KOPT-K1 (cell line): Measurements from ENCODE around the gene TRIO.

Experiments used
- H3K27ac ChIP-seq: fragments of 200-600 bp; sonication (generic); 2 replicates; pipeline ENCODE4 v1.5.1; 2016; ENCODE audit warnings: antibody characterized with exemption, mild to moderate bottlenecking, low read depth, low read length; ENCODE audit not compliant: poor library complexity, severe bottlenecking
- H3K36me3 ChIP-seq: fragments of 200-600 bp; sonication (generic); 2 replicates; pipeline ENCODE4 v1.5.1; 2017; ENCODE audit warnings: antibody characterized with exemption, mild to moderate bottlenecking, low read length, moderate library complexity; ENCODE audit not compliant: insufficient read depth
- H3K9me3 ChIP-seq: fragments of 200-600 bp; sonication (generic); 2 replicates; pipeline ENCODE4 v1.5.1; 2017; ENCODE audit warnings: antibody characterized with exemption, low read length, mild to moderate bottlenecking; ENCODE audit not compliant: insufficient read depth, poor library complexity, severe bottlenecking

TRIO gene

GRCh38 chr5:14231890-14232289 lies 88.7 kb downstream of the TRIO start:
- Histone ChIP-seq H3K27ac (no peak overlapping the region), H3K36me3 (no peaks in the 10 kb centered on the region), H3K9me3 (no peaks in the 10 kb centered on the region)

DNA sequence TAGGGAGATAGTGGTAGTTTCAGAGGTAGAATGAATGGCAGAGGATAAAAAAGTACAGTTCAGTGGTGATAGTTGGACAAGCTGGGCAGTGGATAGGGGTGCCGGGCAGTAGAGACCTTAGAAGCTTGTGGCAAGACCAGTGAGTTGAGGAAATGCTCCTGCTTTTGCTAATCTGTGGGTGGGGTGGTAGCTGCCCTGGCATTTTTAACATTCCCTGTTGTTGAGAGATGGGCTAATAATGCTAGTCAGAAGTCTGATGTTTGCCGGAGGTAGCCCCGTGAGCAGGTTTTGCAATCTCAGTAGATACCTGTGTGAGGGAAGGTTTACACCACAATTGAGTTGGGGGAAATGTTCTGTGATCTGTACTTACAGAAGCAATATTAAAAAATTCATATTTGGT lies 91.1 kb downstream of the TRIO start:
- no peak overlapping the region for H3K27ac ChIP-seq
- H3K9me3 ChIP-seq, result no peaks in the 10 kb centered on the region
- H3K36me3 ChIP-seq, result no peaks in the 10 kb centered on the region

DNA sequence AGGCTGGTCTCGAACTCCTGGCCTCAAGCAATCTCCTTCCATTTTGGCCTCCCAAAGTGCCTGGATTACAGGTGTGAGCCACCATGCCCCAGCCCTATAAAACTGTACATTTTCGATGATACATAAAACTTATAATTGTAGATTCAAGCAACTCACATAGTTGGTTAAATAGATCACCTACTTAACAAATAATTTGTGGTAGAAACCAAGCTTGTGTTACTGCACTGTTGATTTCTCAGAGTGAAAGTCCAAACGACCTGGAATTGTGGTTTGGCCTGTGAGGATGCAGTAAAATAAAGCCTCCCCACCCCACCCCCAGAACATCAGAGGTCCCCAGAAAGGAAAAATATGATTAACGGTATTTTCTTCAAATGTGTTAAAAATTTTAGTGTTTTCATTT lies 92.7 kb downstream of the TRIO start:
- Histone ChIP-seq H3K9me3 (no peaks in the 10 kb centered on the region), H3K36me3 (no peaks in the 10 kb centered on the region), H3K27ac (no peak overlapping the region)

DNA sequence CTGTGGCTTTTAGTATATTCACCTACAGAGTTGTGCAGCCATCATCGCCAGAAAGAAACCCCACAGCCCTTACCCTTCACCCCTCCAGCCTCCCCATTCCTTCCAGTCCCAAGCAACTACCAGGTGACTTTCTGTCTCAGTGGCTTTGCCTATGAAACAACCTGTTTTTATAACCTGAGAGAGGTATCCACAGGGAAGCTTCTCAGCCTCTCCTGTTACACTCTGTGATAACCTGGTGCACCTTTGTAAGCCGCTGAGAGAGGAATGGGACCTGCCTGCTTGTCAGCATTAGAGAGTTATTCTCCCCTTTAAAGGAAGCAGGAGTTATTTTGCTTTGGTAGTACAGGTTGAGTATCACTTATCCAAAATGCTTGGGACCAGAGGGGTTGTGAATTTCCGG lies 93.6 kb downstream of the TRIO start:
- Histone ChIP-seq H3K36me3 (no peaks in the 10 kb centered on the region), H3K27ac (no peak overlapping the region), H3K9me3 (no peaks in the 10 kb centered on the region)

DNA sequence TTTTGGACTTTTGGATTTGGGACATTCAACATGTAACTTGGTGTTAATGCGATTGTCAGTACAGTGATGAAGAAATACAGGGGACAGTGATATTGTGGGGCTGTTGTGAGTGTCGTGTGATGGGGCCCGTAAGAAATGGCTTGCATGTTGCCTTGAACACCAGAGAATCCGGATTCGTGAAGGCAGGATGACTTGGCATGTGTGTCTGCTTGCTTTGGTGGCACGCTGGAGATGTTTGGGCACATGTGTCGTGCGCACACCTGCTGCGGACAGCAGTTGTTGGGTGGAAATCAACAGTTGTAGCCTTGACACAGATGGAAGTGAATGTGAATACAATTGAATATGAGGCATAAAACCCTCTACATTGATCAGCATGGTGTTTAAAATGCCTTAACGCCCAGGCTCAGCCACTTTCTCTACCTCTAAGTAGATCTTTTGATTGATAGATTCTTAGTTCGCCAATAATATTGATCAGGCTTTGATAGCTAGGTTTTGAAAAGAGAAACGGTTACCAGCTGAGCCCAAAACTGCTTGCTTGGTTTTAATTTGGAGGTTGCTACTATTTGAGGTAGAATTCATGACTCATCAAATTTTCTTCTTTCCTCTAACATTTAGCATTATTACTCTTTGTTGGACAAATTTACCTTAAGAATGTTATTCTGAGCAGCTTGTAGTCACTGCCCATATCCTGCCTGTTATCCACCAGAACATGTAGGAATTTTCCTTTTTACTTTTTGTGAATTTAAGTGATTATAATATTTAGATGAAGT lies 94.4 kb downstream of the TRIO start:
- Histone ChIP-seq H3K27ac (no peak overlapping the region), H3K9me3 (no peaks in the 10 kb centered on the region), H3K36me3 (no peaks in the 10 kb centered on the region)

DNA sequence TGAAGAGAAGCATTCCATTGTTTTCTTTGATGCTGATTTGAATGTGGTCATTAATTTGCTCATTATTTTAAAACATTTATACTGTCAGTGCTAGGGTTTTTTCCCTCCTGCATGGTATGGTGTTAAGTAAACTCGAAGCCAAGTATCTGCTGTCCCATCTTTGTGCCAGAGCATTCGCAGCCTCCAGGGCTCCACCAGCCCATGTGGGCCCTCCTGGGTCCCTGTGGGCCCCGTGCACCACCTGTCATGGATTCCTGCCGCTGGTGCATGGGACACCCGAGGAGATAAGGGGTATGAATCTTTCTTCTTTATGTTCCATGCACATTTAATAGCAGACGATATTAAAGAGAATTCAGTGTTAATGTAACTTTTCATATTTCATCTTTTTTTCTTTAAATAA lies 95.1 kb downstream of the TRIO start:
- no peaks in the 10 kb centered on the region for H3K36me3 ChIP-seq
- H3K9me3 ChIP-seq, result no peaks in the 10 kb centered on the region
- H3K27ac ChIP-seq, result no peak overlapping the region

DNA sequence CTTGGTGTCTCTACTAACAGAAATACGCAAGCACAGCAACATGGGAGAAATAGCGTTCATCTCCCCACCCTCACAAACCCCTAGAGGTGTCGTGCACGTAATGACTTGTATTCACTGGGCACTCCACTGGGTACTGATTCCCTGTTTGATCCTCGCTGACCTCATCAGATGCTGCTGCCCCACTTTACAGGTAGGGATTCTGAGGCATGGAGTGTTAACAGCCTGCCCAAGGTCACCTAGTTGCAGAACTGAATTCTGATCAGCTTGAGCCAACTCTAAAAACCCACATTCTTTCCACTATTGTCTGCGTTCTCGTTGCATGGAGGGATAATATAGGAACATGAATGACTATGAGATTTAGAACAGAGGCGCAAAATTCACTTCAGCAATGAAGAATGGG lies 96.3 kb downstream of the TRIO start:
- no peaks in the 10 kb centered on the region for H3K36me3 ChIP-seq
- H3K9me3 ChIP-seq, result no peaks in the 10 kb centered on the region
- H3K27ac ChIP-seq, result no peak overlapping the region

- H3K36me3 ChIP-seq, result no peaks in the 10 kb centered on the region
- no peaks in the 10 kb centered on the region for H3K9me3 ChIP-seq
- no peak overlapping the region for H3K27ac ChIP-seq
Measured at GRCh38 chr5:14239951-14240350, 96.8 kb downstream of the TRIO start.

GRCh38 chr5:14240359-14240758 lies 97.2 kb downstream of the TRIO start:
- H3K9me3 ChIP-seq, result no peaks in the 10 kb centered on the region
- no peak overlapping the region for H3K27ac ChIP-seq
- H3K36me3 ChIP-seq, result no peaks in the 10 kb centered on the region

DNA sequence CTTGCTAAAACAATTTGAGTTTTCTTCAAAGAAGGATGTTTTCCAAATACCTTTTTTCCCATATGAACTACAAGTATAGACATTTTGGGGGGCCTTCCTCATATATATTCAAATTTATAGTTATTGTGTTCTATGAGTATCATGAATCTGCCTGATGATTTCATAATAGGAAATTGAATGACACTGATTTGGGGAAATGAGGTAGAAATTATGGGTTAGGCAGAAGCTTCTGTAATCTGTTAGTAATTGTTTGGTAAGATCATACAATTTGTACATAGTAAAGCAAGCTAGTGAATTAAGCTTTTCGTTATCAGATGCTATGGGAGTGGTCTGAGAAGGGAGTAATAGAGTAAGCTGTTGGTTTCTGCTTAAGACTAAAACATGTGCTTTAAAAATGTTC lies 98.0 kb downstream of the TRIO start:
- no peaks in the 10 kb centered on the region for H3K36me3 ChIP-seq
- no peaks in the 10 kb centered on the region for H3K9me3 ChIP-seq
- no peak overlapping the region for H3K27ac ChIP-seq

DNA sequence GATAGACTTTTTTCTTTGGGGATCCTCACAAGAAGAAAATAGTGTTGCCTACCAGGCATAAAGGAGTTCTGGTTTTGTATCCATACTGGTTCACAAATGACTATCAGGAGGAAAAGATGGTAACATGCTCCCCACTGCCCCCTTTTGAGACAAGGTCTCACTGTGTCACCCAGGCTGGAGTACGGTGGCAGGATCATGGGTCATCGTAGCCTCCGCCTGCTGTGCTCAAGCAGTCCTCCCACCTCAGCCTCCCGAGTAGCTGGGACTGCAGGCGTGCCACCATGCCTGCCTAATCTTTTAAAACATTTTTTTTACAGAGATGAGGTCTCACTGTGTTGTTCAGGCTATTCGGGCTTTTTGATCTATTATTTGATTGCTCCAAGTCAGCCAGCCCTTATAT lies 99.3 kb downstream of the TRIO start:
- H3K9me3 ChIP-seq, result no peaks in the 10 kb centered on the region
- H3K27ac ChIP-seq, result no peak overlapping the region
- no peaks in the 10 kb centered on the region for H3K36me3 ChIP-seq

DNA sequence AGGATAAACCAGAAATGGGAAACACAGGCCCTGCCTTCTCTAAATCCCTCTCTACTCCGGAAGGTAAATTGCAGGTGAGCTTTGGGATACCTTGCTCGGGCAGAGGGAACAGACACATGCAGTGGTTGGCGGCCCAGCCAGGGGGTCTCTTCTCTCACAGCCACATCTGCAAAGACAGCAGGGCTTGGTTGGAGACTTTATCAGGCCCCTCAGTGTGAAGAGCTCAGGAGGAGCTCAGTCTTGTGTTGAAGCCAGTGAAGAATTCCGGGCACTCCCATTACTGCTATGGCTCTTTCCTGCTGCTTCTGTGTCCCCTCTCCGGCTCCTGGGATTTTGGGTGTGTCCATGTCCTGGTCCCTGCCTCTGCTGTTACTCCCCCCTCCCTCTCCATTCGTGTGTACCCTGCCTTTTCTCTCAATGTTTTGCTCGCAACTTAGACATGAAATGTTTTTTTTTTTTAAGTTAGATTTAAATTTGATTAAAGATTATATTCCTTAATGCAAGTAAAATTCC lies 99.8 kb downstream of the TRIO start:
- Histone ChIP-seq H3K36me3 (no peaks in the 10 kb centered on the region), H3K27ac (no peak overlapping the region), H3K9me3 (no peaks in the 10 kb centered on the region)

DNA sequence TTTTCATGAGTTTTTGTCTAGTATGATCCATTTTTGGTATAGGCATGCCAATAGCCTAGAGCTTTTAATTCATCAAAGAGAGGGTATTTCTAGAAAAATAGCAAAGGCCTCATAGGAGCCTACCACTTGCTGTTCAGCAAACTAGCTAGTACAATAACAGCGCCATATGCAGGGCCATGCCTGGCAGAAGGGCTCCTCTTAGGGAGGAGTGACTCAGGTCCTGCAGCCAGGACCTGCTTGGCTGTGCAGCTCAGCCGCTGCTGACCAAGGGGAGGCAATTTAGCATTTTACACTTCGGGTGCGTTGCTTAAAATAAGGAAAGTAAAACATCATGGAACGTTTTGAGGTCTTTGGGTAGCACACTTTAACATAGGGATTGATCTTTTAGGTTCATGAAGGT lies 100.6 kb downstream of the TRIO start:
- no peaks in the 10 kb centered on the region for H3K9me3 ChIP-seq
- H3K27ac ChIP-seq, result no peak overlapping the region
- H3K36me3 ChIP-seq, result no peaks in the 10 kb centered on the region

DNA sequence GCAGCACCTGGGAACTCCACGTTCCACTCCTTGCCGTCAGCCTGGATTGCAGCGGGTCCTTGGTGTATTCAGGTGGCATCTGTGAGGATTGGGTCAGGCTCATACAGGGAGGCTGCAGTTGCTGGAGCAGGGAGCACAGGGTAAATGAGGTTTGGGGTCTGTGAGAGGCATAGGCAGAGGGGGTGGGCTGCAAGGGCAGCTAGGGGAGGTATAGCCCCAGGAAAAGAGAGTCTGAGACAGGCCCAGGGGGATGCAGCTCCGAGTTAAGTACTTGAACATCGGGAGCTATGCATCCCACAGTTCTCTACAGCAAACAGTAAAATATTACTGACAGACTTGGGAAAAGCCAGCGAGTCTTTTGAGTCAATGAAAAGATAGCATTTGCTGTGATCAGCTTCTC lies 101.6 kb downstream of the TRIO start:
- H3K9me3 ChIP-seq, result no peaks in the 10 kb centered on the region
- no peak overlapping the region for H3K27ac ChIP-seq
- no peaks in the 10 kb centered on the region for H3K36me3 ChIP-seq

DNA sequence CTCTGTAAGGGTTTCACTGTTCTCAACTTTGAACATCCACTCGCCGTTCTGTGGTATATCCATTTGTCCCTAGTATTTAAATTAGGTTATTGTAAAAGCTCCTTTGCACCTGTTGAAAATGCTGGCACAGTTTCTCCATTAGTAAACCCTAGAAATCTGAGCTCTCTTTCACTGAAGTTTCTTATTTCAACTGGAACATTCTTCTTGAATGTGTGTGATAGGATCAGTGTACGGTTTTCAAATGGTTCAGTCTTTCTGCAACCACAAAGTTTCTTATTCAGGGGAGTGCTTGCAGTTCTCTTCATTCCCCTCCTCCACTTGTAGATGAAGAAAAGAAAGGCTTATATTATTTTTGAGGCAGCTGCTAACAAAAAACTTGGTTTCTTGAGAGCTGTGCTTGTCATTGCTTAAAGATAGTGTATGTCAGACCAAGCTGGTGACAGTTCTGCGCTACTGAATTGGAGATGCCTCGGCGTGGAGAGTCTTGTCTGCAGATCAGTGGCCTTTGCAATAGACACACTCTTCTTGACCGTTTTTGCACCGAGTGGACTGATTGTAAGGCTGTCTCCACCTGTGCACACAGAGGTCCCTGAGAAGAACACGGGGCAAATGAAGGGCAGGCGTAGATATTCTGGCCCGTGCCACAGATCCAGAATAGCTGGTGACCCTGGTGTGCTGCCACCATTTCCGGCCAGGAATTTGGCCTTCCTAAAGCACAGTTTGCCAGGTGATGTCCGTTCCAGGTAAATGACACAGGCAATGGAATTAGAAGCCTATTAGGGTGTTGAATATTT lies 102.2 kb downstream of the TRIO start:
- H3K36me3 ChIP-seq, result no peaks in the 10 kb centered on the region
- H3K27ac ChIP-seq, result no peak overlapping the region
- no peaks in the 10 kb centered on the region for H3K9me3 ChIP-seq
